HTERT RPE-1 (cell line): ENCODE data around the gene EVPLL.
"Not testable (repeated sequence)": the region's sequence is repeated elsewhere in the genome, so short reads cannot be mapped to it uniquely, and the experiment has no call there.

Source experiments
- in situ Hi-C: fragments of 300-500 bp; cut with MboI; formaldehyde crosslinking; loops from 4 replicates; pipeline ENCODE4 v1.14.3; 2020; ENCODE audit warnings: low sequenced_read_pairs

Gene EVPLL

DNA sequence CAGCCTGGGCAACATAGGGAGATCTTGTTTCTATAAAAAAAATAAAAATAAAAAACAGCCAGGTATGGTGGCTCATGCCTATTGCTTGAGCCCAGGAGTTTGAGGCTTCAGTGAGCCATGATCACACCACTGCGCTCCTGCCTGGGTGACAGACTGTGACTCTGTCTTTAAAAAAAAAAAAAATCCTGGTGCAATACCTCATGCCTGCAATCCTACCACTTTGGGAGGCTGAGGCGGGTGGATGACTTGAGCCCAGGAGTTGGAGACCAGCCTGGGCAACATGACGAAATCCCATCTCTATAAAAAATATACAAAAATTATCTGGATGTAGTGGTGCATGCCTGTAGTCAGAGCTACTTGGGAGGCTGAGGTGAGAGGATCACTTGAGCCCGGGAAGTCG is 1.0 kb downstream of the EVPLL start:
- in situ Hi-C loops = not testable (repeated sequence)

DNA sequence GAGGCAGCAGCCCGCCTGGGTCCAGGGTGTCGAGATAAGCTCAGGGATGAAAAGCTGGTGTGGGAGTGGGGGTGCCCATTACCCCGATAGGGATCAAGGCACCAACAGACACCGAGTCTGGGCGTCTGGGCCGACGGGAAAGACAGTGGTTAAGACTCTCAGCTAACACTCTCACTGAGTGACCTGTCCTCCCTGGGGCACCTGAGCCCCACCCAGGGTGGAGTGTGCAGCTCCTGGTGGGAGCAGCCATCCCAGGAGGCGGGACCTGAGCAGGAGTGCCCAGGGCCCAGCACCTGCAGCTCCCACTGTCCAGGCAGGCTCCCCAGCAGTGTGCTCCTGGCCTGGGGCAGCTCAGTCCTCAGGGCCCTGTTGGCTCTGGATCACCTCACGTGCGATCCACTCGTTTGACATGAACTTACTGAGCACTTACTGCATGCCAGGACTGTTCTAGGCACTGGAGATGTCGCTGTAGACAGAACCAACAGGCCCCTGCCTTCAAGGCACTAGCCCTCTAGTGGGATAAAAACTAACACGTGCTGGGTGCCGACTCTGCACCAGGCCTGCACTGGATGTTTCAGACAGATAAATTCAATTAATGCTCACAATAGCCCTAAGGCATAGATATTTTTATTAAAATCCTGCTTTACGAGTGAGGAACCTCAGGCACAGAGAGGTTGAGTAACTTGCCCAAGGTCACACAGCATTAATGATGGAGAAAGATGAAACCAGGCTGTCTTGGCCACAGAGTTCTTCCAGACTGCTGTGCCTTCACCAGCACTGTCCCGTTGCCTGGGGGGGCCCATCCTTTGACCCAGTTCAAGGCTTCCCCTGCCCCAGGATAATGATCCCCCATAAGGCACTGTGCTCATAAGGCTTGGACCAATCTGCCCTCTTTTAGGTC is 1.9 kb downstream of the EVPLL start:
- in situ Hi-C loops = no loop called here

DNA sequence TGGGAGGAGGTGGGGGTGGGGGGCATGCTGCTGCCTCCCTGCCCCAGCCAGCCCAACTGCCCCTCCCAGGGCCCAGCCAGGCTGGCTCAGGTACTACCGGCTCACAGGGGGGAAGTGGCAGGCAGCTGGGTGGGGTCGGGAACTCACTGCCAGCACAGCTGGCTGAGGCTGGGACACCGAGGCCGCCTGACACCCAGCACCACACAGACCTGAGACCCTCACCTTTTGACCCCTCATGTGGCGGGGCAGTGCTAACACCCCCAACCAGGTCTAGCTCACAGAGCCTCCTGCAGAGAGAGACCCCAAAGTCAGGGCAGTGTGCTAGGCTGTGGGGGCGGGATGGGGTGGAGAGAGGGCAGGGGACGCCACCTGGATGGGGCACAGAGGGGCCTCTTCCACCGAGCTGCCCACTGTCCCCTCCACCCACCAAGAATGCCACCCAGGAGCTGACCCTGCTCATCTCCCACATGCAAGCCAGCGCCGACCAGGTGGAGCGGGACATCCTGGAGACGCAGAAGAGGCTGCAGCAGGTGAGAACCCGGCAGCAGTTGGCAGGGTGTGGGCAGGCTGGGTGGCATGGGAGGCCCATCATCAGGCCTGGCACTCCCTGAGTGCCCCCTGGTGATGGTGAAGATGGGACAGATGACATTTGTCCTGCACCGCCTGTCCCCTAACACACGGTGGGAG is 3.0 kb downstream of the EVPLL start:
- in situ Hi-C loops = no loop called here

DNA sequence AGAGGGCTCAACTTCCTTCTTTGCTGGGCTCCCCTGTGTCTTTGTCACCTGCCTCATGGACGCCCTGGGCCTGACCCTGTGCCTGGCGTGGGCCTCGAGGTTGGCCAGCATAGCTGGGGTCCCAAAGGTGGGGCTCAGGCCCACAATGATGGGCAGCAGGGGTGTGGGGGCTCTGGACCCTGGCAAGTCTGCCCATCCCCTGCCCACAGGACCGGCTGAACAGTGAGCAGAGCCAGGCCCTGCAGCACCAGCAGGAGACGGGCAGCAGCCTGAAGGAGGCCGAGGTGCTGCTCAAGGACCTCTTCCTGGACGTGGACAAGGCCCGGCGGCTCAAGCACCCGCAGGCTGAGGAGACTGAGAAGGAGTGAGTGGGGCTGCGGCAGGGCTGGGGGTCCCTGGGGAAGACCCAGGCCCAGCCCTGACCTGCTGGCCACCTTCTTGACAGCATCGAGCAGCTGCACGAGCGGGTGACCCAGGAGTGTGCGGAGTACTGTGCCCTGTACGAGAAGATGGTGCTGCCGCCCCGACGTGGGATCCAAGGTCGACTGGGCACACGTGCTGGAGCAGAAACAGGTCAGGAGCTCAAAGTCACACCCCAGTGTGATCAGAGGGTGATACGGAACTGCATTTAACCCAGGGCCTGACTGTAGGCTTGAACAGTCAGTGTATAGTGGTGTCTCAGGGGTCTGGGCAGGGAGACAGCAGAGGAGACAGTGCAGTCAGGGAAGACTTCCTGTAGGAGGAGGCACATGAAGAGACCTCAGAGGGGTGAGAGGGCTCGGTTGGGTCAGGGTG is 3.8 kb downstream of the EVPLL start:
- in situ Hi-C loops = no loop called here

GRCh38 chr17:18381953-18382245 is 4.3 kb downstream of the EVPLL start:
- in situ Hi-C loops = no loop called here

GRCh38 chr17:18382441-18383078 is 5.0 kb downstream of the EVPLL start:
- in situ Hi-C loops = no loop called here

DNA sequence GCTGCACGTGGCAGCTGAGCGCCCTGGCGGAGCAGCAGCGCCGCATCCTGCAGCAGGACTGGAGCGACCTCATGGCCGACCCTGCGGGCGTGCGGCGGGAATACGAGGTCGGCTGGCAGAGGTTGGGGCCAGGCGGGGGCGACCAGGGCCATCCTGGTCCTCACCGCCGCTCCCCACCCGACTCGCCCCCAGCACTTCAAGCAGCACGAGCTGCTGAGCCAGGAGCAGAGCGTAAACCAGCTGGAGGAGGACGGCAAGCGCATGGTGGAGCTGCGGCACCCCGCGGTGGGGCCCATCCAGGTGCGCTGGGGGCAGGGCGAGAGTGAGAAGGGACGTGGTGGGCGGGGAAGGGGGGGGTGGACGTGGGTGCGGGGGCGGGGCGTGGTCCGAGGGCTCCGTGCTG is 5.5 kb downstream of the EVPLL start:
- in situ Hi-C loops = not testable (repeated sequence)

GRCh38 chr17:18384271-18384670 is 6.7 kb downstream of the EVPLL start:
- in situ Hi-C loops = not testable (repeated sequence)

DNA sequence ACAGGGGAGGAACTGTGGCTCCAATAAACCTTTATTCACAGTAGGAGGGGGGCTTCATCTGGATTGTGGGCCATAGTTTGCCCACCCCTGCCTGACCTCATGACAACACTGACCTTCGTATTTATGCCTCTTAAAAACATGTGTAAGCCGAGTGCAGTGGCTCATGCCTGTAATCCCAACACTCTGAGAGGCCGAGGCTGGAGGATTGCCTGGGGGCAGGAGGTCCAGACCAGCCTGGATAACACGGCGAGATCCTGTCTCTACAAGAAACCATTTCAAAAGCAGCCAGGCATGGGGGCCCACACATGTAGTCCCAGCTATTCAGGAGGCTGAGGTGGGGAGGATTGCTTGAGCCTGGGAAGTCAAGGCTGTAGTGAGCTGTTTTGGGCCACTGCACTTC is 10.0 kb downstream of the EVPLL start:
- in situ Hi-C loops = not testable (repeated sequence)

- in situ Hi-C loops = not testable (repeated sequence)
These were observed 10.7 kb downstream of the EVPLL start for GRCh38 chr17:18388266-18388665.

- in situ Hi-C loops = not testable (repeated sequence)
These were observed 11.2 kb downstream of the EVPLL start for GRCh38 chr17:18388728-18389127.

GRCh38 chr17:18401872-18402590 is 24.5 kb downstream of the EVPLL start:
- in situ Hi-C loops = not testable (repeated sequence)

- in situ Hi-C loops = not testable (repeated sequence)
These were observed 25.6 kb downstream of the EVPLL start for GRCh38 chr17:18403166-18403565.

DNA sequence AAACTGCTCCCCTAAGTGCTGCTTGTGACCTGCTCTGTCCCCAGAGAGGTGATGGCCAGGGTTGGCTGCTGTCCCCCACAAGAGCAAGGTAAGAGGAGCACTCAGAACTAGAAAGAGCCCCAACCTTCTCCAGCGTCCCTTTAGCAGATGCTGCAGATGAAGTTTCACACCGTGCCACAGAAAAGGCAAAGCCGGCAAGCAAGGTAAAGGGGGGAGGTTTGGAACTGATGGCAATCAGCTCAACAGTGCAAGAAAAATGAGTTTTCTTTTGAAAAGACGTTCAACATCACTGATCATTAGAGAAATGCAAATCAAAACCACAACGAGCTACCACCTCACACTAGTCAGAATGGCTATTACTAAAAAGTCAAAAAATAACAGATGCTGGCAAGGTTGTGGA is 26.0 kb downstream of the EVPLL start:
- in situ Hi-C loops = not testable (repeated sequence)

DNA sequence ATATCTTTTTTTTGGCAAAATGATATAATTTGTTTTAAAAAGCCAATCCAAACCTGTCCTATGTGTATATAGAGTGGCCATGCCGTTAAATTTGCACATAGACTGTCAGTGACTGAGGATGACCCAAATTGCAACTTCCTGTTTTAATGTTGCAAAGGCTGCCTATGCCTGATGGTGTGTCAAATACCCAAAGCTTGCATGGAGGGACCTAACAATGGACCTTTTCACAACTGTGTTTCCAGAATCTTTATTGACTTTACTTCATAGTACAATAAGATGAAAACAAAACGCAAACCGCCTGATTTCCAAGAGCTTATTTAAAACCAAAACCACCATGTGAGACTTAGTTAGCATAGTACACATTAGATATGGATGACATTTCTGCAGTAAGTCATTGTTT is 31.3 kb downstream of the EVPLL start:
- in situ Hi-C loops = not testable (repeated sequence)

GRCh38 chr17:18409321-18409720 is 31.7 kb downstream of the EVPLL start:
- in situ Hi-C loops = not testable (repeated sequence)

DNA sequence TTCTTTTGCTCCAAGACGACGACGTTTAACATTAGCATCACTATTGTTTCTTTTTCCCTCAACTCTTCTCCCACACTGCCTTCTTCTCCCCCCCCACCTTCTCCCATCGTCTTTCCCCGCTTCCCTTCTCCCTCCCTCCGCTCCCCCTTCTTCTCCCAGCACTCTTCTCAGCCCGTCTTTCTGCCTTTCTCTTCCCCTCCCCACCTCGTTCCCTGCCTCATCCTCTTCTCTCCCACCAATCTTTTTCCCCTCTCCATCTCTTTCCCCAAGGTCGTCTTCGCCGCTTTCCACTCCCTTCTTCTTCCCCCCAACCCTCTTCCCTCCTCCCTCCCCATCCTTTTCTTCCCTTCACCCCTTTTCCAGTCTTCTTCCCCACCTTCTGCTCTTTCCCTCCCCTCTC is 33.2 kb downstream of the EVPLL start:
- in situ Hi-C loops = not testable (repeated sequence)

GRCh38 chr17:18411377-18411864 is 33.8 kb downstream of the EVPLL start:
- in situ Hi-C loops = not testable (repeated sequence)

GRCh38 chr17:18412001-18412538 is 34.5 kb downstream of the EVPLL start:
- in situ Hi-C loops = not testable (repeated sequence)

GRCh38 chr17:18421521-18421920 is 43.9 kb downstream of the EVPLL start:
- in situ Hi-C loops = not testable (repeated sequence)
